GM19395 (cell line): Measurements from ENCODE around the gene BMF.
A peak's percentile ranks its signal among the peaks of the same experiment; 100 is the strongest.
"Not testable (repeated sequence)": the region's sequence is repeated elsewhere in the genome, so short reads cannot be mapped to it uniquely, and the experiment has no call there.

Source experiments
- ATAC-seq: cut with Tn5 transposase; IDR thresholded peaks from one replicate; pipeline ENCODE4 v1.9.1; 2021; ENCODE audit warnings: mild to moderate bottlenecking, moderate library complexity; ENCODE audit not compliant: unreplicated experiment

The BMF gene

GRCh38 chr15:40108855-40109735, at the start of gene BMF:
TSS of gene BMF (minus strand) at chr15:40108879. CDS start at chr15:40106086, 2,793 bp downstream.
- ATAC-seq, result peak; percentile 57

DNA sequence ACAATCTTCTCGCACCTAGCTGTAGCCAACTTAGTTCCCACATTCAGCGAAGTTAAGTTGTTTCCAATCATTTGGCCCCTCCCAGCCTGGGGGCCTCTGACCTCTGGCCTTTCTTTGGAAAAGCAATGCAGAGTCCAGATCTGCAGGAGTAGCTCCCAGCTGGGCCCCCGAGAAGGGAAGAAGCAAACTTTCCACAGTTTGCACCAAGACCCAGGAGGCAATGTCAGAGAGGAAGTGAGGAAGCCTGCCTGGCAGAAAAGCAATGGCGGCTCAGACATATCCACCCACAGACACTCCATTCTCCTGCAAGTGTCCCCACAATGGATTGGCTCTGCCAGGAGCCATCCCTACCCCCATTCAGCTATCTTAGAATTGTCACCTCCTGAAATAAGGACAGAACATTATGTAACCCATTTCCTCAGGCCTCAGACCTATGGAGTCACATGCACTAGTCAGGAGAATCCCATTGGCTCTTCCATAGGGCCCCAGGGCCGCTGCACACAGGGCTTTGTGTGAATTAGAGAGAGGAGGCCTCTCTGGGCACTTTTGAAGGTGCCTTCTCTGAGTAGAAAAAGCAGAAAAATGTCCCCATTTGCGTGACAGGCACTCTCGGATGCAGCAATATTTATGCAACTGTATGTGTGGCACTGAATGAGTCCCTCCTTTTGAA, 49.2 kb upstream of the BMF start:
- ATAC-seq, result no peak

DNA sequence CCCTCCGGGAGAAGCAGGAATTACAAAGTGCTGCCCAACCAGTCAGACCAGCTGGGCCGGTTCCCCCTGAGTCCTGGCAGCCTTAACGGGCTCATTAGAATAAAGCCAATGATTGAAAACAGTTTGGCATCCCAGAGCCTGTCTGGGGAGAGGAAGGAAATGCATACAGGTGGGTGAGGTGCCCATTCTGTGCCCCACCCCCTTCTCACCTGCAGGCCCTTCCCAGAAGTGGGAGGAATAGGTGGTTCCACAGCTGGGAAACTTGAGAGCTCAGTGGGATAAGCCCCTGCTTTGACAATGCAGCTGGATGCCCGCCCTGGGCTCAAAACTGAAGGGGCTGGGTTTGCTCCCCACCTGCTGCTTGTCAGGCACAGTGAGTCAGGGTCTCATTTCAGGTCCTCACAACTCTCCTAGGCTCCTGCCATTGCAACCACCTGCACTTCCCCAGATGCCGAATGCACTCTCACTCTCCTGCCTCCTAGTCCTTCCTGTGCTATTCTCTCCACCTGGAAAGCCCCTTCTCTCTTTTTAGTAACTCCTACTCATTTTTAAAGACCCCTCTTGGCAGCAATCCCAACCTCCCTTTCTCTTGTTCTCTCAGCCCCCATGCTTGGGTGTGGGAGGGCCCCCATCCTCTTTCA, 46.7 kb upstream of the BMF start:
- ATAC-seq, result no peak

DNA sequence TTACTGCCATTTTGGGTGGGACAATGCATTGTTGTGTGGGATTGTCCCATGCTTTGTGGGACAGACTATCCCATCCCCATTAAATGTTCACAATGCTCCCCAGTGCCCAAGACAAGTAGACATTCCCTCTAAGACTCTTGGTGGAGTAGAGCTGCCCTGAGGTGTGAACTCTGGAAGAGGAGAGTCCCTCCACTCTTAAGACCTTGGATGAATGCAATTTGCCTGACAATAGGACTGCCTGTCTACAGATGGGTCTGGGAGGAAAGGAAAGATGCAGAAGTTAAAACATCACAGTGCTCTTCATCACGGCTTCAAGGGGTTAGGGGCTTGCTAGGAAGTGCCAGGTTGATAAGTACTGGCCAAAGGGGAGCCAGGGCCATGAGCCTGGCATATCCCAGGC, 46.1 kb upstream of the BMF start:
- not testable (repeated sequence) for ATAC-seq

DNA sequence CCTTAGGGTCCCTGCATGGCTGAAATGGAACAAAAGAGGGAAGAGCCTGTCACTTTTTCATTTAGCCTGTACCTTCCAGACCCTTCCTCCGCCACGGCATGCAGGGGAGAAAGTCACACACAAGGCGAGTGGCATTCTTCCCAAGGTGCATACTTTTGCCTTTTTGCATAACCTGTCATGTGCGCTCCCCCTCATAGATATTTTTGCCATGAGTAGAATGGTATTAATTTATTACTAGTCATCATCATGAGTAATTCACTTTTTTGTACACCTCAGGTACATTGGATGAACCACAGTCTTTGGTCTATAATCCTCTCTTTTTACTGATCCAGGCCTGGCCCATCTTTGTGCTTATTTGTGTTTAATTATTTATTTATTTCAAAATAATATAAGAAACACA, 43.3 kb upstream of the BMF start:
- ATAC-seq, result no peak

DNA sequence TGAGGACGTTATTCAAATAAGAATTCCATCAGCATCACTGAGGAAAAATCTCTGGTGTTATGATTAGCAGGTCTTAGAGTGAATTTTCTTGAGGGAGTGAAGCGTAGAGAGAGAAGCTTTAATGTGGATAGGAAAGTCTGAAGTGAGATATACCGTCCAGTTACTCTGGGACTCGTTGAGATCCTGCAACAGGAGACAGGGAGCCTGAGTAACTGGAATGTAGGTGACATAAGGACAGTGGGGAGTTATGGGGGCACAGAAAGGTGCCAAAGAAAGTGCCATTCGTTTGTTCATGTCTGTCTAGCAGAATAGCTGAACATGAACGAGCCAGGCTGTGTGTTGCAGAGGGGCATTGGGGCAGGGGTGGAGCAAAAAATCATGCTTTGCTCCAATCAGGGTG, 42.8 kb upstream of the BMF start:
- ATAC-seq, result no peak

DNA sequence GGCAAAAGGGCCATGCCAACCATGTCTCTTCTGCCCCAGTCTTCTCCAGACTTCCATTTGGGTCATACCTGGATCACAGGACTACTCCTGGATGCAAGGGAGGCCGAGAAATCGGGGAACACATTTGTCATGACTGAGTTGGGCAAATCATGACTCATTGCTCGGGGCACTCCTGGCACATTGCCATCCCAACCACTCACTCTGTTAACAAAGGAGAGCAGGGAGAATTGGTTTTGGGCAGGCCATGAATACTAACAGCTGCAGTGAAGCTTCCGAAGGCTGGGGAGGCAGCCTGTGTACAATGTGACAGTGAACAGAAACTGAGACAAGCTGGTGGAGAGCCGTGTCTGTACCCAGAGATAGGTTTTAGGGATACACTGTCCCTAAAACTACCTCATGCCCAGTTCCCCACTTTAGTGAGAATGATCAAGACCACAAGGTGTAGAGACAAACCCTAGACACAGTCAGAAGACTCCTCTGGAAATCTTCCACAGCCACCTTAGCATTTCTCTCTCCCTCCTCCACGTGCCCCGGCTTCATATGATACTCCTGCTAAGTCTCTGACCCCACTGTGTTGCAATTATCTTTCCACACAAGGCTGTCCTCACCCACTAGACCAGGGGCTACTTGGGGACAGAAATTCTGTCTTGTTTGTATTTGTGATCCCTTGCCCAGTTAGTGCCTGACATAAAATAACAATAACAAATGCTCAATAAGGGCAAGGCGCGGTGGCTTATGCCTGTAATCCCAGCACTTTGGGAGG, 41.7 kb upstream of the BMF start:
- ATAC-seq, result no peak

GRCh38 chr15:40149339-40149738, 40.7 kb upstream of the BMF start:
- no peak for ATAC-seq

- no peak for ATAC-seq
Measured at GRCh38 chr15:40146037-40146436, 37.4 kb upstream of the BMF start.

GRCh38 chr15:40142428-40142827, 33.7 kb upstream of the BMF start:
- no peak for ATAC-seq

- ATAC-seq, result not testable (repeated sequence)
Measured at GRCh38 chr15:40138201-40138570, 29.5 kb upstream of the BMF start.

- ATAC-seq, result no peak
Measured at GRCh38 chr15:40137303-40138200, 28.9 kb upstream of the BMF start.

DNA sequence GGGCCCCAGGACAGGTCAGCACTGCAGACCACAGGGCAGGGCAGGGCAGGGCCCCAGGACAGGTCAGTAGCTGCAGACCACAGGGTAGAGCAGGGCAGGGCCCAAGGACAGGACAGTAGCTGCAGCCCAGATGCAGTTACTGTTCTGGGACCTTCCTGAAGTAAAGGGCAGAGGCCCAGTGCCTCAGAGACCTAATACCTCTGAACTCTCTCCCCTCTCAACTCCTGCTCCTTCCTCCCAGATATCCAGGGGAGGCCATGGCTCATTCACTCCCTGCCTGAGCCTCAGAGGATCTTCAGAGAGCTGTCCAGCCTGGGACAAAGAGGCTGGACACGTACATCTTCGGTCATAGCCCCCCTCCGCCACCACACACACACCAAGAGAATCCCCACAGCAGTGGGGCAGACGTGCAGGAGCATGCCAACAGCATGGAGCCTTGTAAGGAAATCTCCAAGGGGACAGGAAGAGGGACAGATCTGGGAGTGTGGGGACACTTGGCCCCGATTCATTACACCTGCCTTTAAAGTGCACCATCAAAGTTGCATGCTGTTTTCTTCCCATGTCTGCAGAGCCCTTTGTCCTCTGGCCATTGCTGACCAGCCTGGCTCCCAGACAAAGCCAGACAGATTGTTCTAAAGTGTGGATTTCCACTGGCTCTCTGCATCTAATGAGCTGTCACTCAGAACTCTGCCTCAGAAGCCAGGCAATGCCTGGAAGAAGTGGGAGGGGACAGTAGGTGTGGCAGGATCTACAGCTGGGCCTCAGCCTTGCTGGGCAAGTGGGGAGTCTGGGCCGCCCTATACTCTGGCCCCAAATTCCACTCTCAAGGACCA, 28.0 kb upstream of the BMF start:
- no peak for ATAC-seq

DNA sequence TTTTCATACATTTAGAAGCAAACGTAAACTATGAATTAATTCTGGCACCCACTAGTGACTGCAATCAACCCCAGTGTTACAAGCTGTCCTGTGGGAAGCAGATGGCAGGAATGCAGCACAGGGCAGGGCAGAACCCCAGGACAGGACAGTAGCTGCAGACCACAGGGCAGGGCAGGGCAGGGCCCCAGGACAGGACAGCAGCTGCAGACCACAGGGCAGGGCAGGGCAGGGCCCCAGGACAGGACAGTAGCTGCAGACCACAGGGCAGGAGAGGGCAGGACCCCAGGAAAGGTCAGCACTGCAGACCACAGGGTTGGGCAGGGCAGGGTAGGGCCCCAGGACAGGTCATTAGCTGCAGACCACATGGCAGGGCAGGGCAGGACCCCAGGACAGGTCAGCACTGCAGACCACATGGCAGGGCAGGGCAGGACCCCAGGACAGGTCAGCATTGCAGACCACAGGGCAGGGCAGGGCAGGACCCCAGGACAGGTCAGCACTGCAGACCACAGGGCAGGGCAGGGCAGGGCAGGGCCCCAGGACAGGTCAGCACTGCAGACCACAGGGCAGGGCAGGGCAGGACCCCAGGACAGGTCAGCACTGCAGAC, 27.3 kb upstream of the BMF start:
- ATAC-seq, result not testable (repeated sequence)

- ATAC-seq, result no peak
Measured at GRCh38 chr15:40134885-40135284, 26.2 kb upstream of the BMF start.

- no peak for ATAC-seq
Measured at GRCh38 chr15:40133544-40133943, 24.9 kb upstream of the BMF start.

DNA sequence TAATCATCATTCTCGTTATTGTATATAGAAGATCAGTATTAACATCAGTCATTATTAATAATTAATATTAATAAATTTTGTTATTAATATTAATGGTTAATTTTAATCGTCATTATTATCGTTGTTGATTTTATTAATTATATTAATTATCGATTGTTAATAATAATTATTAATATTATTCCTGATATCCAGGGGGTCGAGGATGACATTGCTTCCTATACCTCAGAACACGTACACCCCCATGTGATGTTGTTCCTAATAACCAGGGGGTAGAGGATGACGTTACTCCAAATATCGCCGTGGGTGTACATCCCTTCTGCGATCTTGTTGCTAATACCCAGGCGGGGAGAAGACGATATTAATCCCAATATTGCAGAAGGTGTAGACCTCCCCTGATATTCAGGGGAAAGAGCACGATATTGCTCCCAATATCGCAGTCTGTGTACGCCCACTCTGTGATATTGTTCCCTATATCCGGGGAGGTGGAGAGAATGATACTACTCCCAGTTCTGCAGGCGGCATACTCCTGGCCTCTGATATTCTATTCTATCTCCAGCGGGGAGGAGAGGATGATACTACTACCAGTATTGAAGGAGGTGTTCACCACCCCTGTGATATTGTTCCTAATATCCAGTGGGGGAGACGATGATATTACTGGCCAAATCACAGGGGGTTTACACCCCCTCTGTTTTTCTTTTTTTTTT, 22.3 kb upstream of the BMF start:
- no peak for ATAC-seq

- ATAC-seq, result no peak
Measured at GRCh38 chr15:40130118-40130517, 21.4 kb upstream of the BMF start.
